K562 (cell line): Measurements from ENCODE around the gene NRG3. TPM values are rescaled to one million over a fixed set of nuclear protein-coding genes. Genes with fewer than 3 reads are reported as not detected.

Source experiments
- ATAC-seq: fragments of 200-7000 bp; cut with Tn5 transposase; 3 replicates; pipeline ENCODE4 v1.9.1; 2020; ENCODE audit warnings: moderate library complexity
- BruUV-seq: library from RNA; stranded (reverse); fragments of 400-500 nt; replicated peaks from 2 replicates; lab custom pipeline; 2021; lab: Mats Ljungman, UMichigan
- CTCF ChIA-PET: fragments of 300-600 bp; formaldehyde crosslinking; extraction: SDS; loops from one replicate; lab custom pipeline; 2021; ENCODE audit warnings: low intra/inter-chr PET ratio; lab: Yijun Ruan, JAX
- POLR2A ChIA-PET: fragments of 300-600, 350-650 bp; sonication (Branson Sonifier 250); formaldehyde crosslinking; extraction: SDS; loops from one replicate; lab custom pipeline; 2021; ENCODE audit warnings: antibody characterized with exemption, inconsistent platforms; lab: Yijun Ruan, JAX
- DNase-seq, 4 experiments: peaks; one replicate each; pipeline versions ENCODE4 v3.0.0 to v3.0.0-alpha.2; 2011 to 2018; ENCODE audit warnings: low spot score in 3 of 4, mixed read lengths in 3 of 4; ENCODE audit errors: extremely low read depth in 1 of 4
- FAIRE-seq: peaks from 2 replicates; lab custom pipeline; 2011; peaks lifted over from hg19 to GRCh38; lab: Jason Lieb, UNC
- H2AFZ ChIP-seq: 2 replicates; pipeline ENCODE4 v1.6.0; 2011; ENCODE audit warnings: low read depth, low read length, control low read depth, inconsistent platforms
- H3K27ac ChIP-seq: fragments of 200-600 bp; 3 replicates; pipeline ENCODE4 v1.8.0; 2011; ENCODE audit warnings: low read depth, mild to moderate bottlenecking, control low read depth, inconsistent platforms, low read length, moderate library complexity, mixed read lengths; ENCODE audit errors: extremely low read depth
- H3K27me3 ChIP-seq, 2 experiments: fragments of 300-600 bp in 1 of 2; 2 replicates in 1 of 2; 3 replicates in 1 of 2; pipeline versions ENCODE4 v1.6.0 to v1.8.0; 2011; ENCODE audit warnings: inconsistent platforms in 2 of 2, low read length in 2 of 2, mild to moderate bottlenecking in 1 of 2, mixed read lengths in 1 of 2, moderate library complexity in 1 of 2; ENCODE audit not compliant: control insufficient read depth in 2 of 2, insufficient read depth in 2 of 2
- H3K36me3 ChIP-seq: fragments of 300-600 bp; 3 replicates; pipeline ENCODE4 v1.8.0; 2011; ENCODE audit warnings: mild to moderate bottlenecking, low read length, inconsistent platforms; ENCODE audit not compliant: control insufficient read depth, insufficient read depth
- H3K4me1 ChIP-seq, 2 experiments: fragments of 200-600 bp in 1 of 2; replicated peaks in 1 of 2; 2 replicates in 1 of 2; 3 replicates in 1 of 2; pipeline versions ENCODE4 v1.5.1 to v1.8.0; 2011; ENCODE audit warnings: inconsistent platforms in 2 of 2, low read length in 2 of 2, mild to moderate bottlenecking in 1 of 2, mixed read lengths in 1 of 2, moderate library complexity in 1 of 2; ENCODE audit not compliant: control insufficient read depth in 2 of 2, insufficient read depth in 2 of 2
- H3K4me2 ChIP-seq: 2 replicates; pipeline ENCODE4 v1.6.1; 2011; ENCODE audit warnings: low read length, control low read depth, inconsistent platforms, mixed read lengths; ENCODE audit not compliant: insufficient read depth
- H3K4me3 ChIP-seq: fragments of 200-600 bp; sonication (generic), shearing (Covaris generic); 2 replicates; pipeline ENCODE4 v1.5.1; 2016; ENCODE audit warnings: control low read depth, inconsistent platforms
- H3K79me2 ChIP-seq: fragments of 200-600 bp; 3 replicates; pipeline ENCODE4 v1.8.0; 2011; ENCODE audit warnings: low read length, inconsistent platforms; ENCODE audit not compliant: control insufficient read depth, insufficient read depth
- H3K9ac ChIP-seq, 2 experiments: 2 replicates each; pipeline versions ENCODE4 v1.6.0 to v1.6.1; 2011; ENCODE audit warnings: low read depth in 2 of 2, low read length in 2 of 2, control low read depth in 1 of 2, inconsistent platforms in 1 of 2, mild to moderate bottlenecking in 1 of 2, mixed read lengths in 1 of 2; ENCODE audit not compliant: insufficient read depth in 1 of 2
- H3K9me1 ChIP-seq: one replicate; pipeline ENCODE4 v1.6.0; 2011; ENCODE audit warnings: inconsistent platforms, mild to moderate bottlenecking, low read length, moderate library complexity; ENCODE audit not compliant: control insufficient read depth, insufficient read depth
- H3K9me3 ChIP-seq: replicated peaks from 2 replicates; pipeline ENCODE4 v1.5.1; 2011; ENCODE audit warnings: low read depth, low read length, inconsistent platforms; ENCODE audit not compliant: control insufficient read depth, insufficient read depth
- H4K20me1 ChIP-seq: replicated peaks from 2 replicates; pipeline ENCODE4 v1.6.1; 2011; ENCODE audit warnings: low read length, inconsistent platforms, mixed read lengths; ENCODE audit not compliant: control insufficient read depth, insufficient read depth
- CHD4 ChIP-seq: fragments of 200-600 bp; sonication (generic); IDR thresholded peaks from 3 replicates; pipeline ENCODE4 v1.6.1; 2012; ENCODE audit warnings: low read depth, mild to moderate bottlenecking, mixed read lengths, low read length, inconsistent platforms; ENCODE audit not compliant: insufficient read depth, insufficient replicate concordance, poor library complexity, severe bottlenecking
- CTBP1 ChIP-seq: fragments of 450-650 bp; IDR thresholded peaks from 2 replicates; pipeline ENCODE4 v1.6.1; 2016; ENCODE audit warnings: borderline replicate concordance
- ETS2 ChIP-seq: IDR thresholded peaks from 2 replicates; pipeline ENCODE4 v1.6.1; 2016; ENCODE audit warnings: borderline replicate concordance, missing genetic modification characterization, mild to moderate bottlenecking, moderate library complexity, missing compliant biosample characterization; ENCODE audit not compliant: poor library complexity, severe bottlenecking
- FUS ChIP-seq: fragments of 200-400 bp; formaldehyde crosslinking; optimal IDR thresholded peaks from 2 replicates; pipeline ENCODE3; 2017; ENCODE audit warnings: low read depth, low read length
- NBN ChIP-seq: fragments of 450-650 bp; IDR thresholded peaks from 2 replicates; pipeline ENCODE4 v1.6.1; 2016; ENCODE audit warnings: low read depth, mild to moderate bottlenecking
- NFE2 ChIP-seq: IDR thresholded peaks from 2 replicates; pipeline ENCODE4 v1.6.1; 2014; ENCODE audit warnings: antibody characterized with exemption, low read depth
- NR3C1 ChIP-seq: sonication (generic); formaldehyde crosslinking; IDR thresholded peaks from 2 replicates; pipeline ENCODE4 v1.8.1; 2022; ENCODE audit warnings: missing genetic modification reagents
- PHF21A ChIP-seq: fragments of 450-650 bp; IDR thresholded peaks from 2 replicates; pipeline ENCODE4 v1.6.1; 2017; ENCODE audit warnings: low read depth, borderline replicate concordance
- RFX7 ChIP-seq: fragments of 250-450 bp; sonication (Bioruptor Pico); IDR thresholded peaks from 2 replicates; pipeline ENCODE4 v1.5.1; 2021; ENCODE audit warnings: mild to moderate bottlenecking
- TCF7 ChIP-seq: sonication (generic); IDR thresholded peaks from 2 replicates; pipeline ENCODE4 v1.6.1; 2016; ENCODE audit warnings: antibody characterized with exemption, borderline replicate concordance
- ZNF12 ChIP-seq: sonication (generic); formaldehyde crosslinking; IDR thresholded peaks from 2 replicates; pipeline ENCODE4 v1.4.0; 2020; ENCODE audit warnings: mild to moderate bottlenecking, missing genetic modification reagents
- WGBS: fragments of 100-300 bp; shearing (Covaris generic); methylation state at CpG from one replicate; pipeline ENCODE4 v1.1.6; 2016; ENCODE audit warnings: low coverage, mixed read lengths; ENCODE audit not compliant: insufficient coverage; ENCODE audit errors: missing lambda C conversion rate; 5-methylcytosine and 5-hydroxymethylcytosine counted together
- in situ Hi-C: fragments of 300-500 bp; cut with MboI; formaldehyde crosslinking; loops from 4 replicates; pipeline ENCODE4 v1.15.0; 2018; ENCODE audit warnings: inconsistent platforms, mixed read lengths
- intact Hi-C: fragments of 100-400 bp; cut with micrococcal nuclease; formaldehyde crosslinking; loops from 2 replicates; pipeline ENCODE4 v1.14.2; 2022
- polyA plus RNA-seq, 8 experiments: library from polyadenylated mRNA; depleted of rRNA in 4 of 8; stranded (reverse) in 5 of 8; unstranded in 3 of 8; fragments of >200 nt; fragmentation: Nextera tagmentation in 2 of 8; fragmentation: Illumina TruSeq in 1 of 8; extraction: Ambion mirVana in 2 of 8; extraction: Trizol in 1 of 8; gene quantifications; 2 replicates each; pipeline versions ENCODE4 v1.2.1 to v1.2.3, GENCODE V29; 2011 to 2014; ENCODE audit warnings: inconsistent platforms in 1 of 8, missing spikeins in 1 of 8
- total RNA-seq, 7 experiments: library from RNA; depleted of rRNA in 6 of 7; stranded (reverse); fragments of >200 nt in 6 of 7; fragmentation: Illumina TruSeq in 2 of 7; extraction: Trizol in 2 of 7; gene quantifications; 2 replicates each; pipeline versions ENCODE4 v1.2.1 to v1.2.3, GENCODE V29; 2011 to 2021; ENCODE audit warnings: low replicate concordance in 1 of 7
- TF ChIP-seq, protein P1 (sequence below), 2 experiments: IDR thresholded peaks; 2 replicates each; pipeline ENCODE4 v1.6.1; 2012; ENCODE audit warnings: improper control_type of control experiment in 2 of 2, low read depth in 2 of 2, low read length in 2 of 2, borderline replicate concordance in 1 of 2
- TF ChIP-seq, protein P2 (sequence below): fragments of 450-650 bp; formaldehyde crosslinking; conservative IDR thresholded peaks from 2 replicates; pipeline ENCODE4 v1.4.0; 2022; ENCODE audit warnings: mild to moderate bottlenecking, missing genetic modification characterization
- TF ChIP-seq, protein P3 (sequence below): fragments of 250-450 bp; sonication (Bioruptor Pico); IDR thresholded peaks from 2 replicates; pipeline ENCODE4 v1.4.0; 2020; ENCODE audit warnings: mild to moderate bottlenecking, moderate library complexity, borderline replicate concordance
- TF ChIP-seq, protein P4 (sequence below): fragments of 450-650 bp; IDR thresholded peaks from 2 replicates; pipeline ENCODE4 v1.6.1; 2017; ENCODE audit warnings: antibody characterized with exemption

The NRG3 gene
- total and polyA plus RNA-seq, 9 of the 15 experiments (the other 6 are each of a cell fraction or from before 2014, with no cell fraction given): not detected

DNA sequence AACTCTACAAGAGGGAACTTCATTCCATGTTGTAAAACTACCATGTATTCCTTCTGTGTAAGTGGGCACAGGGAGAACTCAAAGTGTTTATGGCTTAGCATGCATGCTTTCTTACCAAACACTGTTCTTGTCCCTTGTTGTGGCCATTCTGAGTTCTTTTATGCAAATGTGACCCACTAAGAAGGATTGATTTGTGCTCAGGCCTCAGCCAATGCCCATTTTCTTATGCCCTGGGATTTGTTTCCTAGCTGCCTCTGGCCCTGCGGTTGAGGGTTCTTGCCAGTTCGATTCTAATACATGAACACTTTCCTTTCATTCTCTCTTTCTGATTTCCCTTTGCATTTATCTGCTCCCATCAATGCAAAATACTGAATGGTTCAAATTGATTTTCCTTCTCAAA lies 316.7 kb downstream of the NRG3 start:
- H3K27me3 ChIP-seq: no peaks in the 10 kb centered on the region
- DNase-seq (no peak), FAIRE-seq (no peak), ATAC-seq (no peak)
- H4K20me1 ChIP-seq: no peaks in the 10 kb centered on the region
- in situ Hi-C loops: no loop called here
- no peak overlapping the region for H3K9ac ChIP-seq
- no peak overlapping the region for H3K4me3 ChIP-seq
- H3K9me1 ChIP-seq: no peaks in the 10 kb centered on the region
- no TSS peak for BruUV-seq
- no peak overlapping the region for H2AFZ ChIP-seq
- H3K79me2 ChIP-seq: no peaks in the 10 kb centered on the region
- H3K36me3 ChIP-seq: no peaks in the 10 kb centered on the region
- no peak overlapping the region for H3K27ac ChIP-seq
- intact Hi-C loops: no loop called here
- WGBS: 6% methylated on average over 2 of the region's 2 CpGs
- H3K9me3 ChIP-seq: no peaks in the 10 kb centered on the region; the same call in none of the 2 replicates
- ChIA-PET CTCF (no interaction called here), POLR2A (no interaction called here)
- no peaks in the 10 kb centered on the region for H3K4me1 ChIP-seq
- no peak overlapping the region for H3K4me2 ChIP-seq
- TF ChIP-seq, protein P1, sequence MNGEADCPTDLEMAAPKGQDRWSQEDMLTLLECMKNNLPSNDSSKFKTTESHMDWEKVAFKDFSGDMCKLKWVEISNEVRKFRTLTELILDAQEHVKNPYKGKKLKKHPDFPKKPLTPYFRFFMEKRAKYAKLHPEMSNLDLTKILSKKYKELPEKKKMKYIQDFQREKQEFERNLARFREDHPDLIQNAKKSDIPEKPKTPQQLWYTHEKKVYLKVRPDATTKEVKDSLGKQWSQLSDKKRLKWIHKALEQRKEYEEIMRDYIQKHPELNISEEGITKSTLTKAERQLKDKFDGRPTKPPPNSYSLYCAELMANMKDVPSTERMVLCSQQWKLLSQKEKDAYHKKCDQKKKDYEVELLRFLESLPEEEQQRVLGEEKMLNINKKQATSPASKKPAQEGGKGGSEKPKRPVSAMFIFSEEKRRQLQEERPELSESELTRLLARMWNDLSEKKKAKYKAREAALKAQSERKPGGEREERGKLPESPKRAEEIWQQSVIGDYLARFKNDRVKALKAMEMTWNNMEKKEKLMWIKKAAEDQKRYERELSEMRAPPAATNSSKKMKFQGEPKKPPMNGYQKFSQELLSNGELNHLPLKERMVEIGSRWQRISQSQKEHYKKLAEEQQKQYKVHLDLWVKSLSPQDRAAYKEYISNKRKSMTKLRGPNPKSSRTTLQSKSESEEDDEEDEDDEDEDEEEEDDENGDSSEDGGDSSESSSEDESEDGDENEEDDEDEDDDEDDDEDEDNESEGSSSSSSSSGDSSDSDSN (IDR thresholded peaks at IDR 0.05; ENCODE audit: borderline replicate concordance in 1 of 2, low read depth in 2 of 2, low read length in 2 of 2): no peak
- TF ChIP-seq NBN (no peak), PHF21A (no peak), FUS (no peak), NFE2 (no peak), CTBP1 (no peak), RFX7 (CRISPR knock-in tag) (no peak), ZNF12 (no peak), TCF7 (no peak), ETS2 (tag) (no peak), NR3C1 (CRISPR knock-in tag) (no peak), CHD4 (no peak)
- TF ChIP-seq, protein P2, sequence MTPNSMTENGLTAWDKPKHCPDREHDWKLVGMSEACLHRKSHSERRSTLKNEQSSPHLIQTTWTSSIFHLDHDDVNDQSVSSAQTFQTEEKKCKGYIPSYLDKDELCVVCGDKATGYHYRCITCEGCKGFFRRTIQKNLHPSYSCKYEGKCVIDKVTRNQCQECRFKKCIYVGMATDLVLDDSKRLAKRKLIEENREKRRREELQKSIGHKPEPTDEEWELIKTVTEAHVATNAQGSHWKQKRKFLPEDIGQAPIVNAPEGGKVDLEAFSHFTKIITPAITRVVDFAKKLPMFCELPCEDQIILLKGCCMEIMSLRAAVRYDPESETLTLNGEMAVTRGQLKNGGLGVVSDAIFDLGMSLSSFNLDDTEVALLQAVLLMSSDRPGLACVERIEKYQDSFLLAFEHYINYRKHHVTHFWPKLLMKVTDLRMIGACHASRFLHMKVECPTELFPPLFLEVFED: no peak
- TF ChIP-seq, protein P3, sequence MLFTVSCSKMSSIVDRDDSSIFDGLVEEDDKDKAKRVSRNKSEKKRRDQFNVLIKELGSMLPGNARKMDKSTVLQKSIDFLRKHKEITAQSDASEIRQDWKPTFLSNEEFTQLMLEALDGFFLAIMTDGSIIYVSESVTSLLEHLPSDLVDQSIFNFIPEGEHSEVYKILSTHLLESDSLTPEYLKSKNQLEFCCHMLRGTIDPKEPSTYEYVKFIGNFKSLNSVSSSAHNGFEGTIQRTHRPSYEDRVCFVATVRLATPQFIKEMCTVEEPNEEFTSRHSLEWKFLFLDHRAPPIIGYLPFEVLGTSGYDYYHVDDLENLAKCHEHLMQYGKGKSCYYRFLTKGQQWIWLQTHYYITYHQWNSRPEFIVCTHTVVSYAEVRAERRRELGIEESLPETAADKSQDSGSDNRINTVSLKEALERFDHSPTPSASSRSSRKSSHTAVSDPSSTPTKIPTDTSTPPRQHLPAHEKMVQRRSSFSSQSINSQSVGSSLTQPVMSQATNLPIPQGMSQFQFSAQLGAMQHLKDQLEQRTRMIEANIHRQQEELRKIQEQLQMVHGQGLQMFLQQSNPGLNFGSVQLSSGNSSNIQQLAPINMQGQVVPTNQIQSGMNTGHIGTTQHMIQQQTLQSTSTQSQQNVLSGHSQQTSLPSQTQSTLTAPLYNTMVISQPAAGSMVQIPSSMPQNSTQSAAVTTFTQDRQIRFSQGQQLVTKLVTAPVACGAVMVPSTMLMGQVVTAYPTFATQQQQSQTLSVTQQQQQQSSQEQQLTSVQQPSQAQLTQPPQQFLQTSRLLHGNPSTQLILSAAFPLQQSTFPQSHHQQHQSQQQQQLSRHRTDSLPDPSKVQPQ (CRISPR knock-in tag): no peak
- TF ChIP-seq, protein P4, sequence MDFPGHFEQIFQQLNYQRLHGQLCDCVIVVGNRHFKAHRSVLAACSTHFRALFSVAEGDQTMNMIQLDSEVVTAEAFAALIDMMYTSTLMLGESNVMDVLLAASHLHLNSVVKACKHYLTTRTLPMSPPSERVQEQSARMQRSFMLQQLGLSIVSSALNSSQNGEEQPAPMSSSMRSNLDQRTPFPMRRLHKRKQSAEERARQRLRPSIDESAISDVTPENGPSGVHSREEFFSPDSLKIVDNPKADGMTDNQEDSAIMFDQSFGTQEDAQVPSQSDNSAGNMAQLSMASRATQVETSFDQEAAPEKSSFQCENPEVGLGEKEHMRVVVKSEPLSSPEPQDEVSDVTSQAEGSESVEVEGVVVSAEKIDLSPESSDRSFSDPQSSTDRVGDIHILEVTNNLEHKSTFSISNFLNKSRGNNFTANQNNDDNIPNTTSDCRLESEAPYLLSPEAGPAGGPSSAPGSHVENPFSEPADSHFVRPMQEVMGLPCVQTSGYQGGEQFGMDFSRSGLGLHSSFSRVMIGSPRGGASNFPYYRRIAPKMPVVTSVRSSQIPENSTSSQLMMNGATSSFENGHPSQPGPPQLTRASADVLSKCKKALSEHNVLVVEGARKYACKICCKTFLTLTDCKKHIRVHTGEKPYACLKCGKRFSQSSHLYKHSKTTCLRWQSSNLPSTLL: no peak
